Stimulated activated naive CD4-positive, alpha-beta T cell (primary cell): ENCODE measurements around the gene PXK.

Experiments used
- DNase-seq, 6 experiments: peaks; one replicate each; lab custom pipeline; 2025; lab: John Stamatoyannopoulos, UW

PXK gene

GRCh38 chr3:58347984-58348383, 15.3 kb downstream of the PXK start:
- DNase-seq, result no peak

- DNase-seq, result no peak
Observed at GRCh38 chr3:58349792-58350626, 17.3 kb downstream of the PXK start.

- no peak for DNase-seq
Observed at GRCh38 chr3:58350627-58351013, 17.9 kb downstream of the PXK start.

GRCh38 chr3:58351920-58352319, 19.2 kb downstream of the PXK start:
- no peak for DNase-seq

GRCh38 chr3:58352626-58353025, 19.9 kb downstream of the PXK start:
- DNase-seq, result no peak

GRCh38 chr3:58353722-58354553, 21.2 kb downstream of the PXK start:
- DNase-seq, result peak in 3 of 6 experiments; percentile 5 to 38 (median 22)

- no peak for DNase-seq
Observed at GRCh38 chr3:58355179-58355578, 22.5 kb downstream of the PXK start.

GRCh38 chr3:58356054-58356453, 23.4 kb downstream of the PXK start:
- no peak for DNase-seq

- DNase-seq, result no peak
Observed at GRCh38 chr3:58357402-58357801, 24.7 kb downstream of the PXK start.

GRCh38 chr3:58358092-58358491, 25.4 kb downstream of the PXK start:
- no peak for DNase-seq

- DNase-seq, result no peak
Observed at GRCh38 chr3:58358808-58359207, 26.1 kb downstream of the PXK start.

- DNase-seq, result no peak
Observed at GRCh38 chr3:58359621-58360020, 26.9 kb downstream of the PXK start.

GRCh38 chr3:58361866-58362265, 29.2 kb downstream of the PXK start:
- no peak for DNase-seq

GRCh38 chr3:58366699-58367098, 34.0 kb downstream of the PXK start:
- DNase-seq, result no peak

GRCh38 chr3:58369038-58369437, 36.3 kb downstream of the PXK start:
- DNase-seq, result no peak

- no peak for DNase-seq
Observed at GRCh38 chr3:58369876-58370275, 37.2 kb downstream of the PXK start.

GRCh38 chr3:58370407-58370806, 37.7 kb downstream of the PXK start:
- no peak for DNase-seq

- no peak for DNase-seq
Observed at GRCh38 chr3:58371754-58372153, 39.1 kb downstream of the PXK start.

GRCh38 chr3:58375254-58375653, 42.6 kb downstream of the PXK start:
- DNase-seq, result no peak

GRCh38 chr3:58377168-58377567, 44.5 kb downstream of the PXK start:
- DNase-seq, result no peak

GRCh38 chr3:58377750-58378149, 45.1 kb downstream of the PXK start:
- DNase-seq, result no peak

GRCh38 chr3:58379351-58380073, 46.8 kb downstream of the PXK start:
- DNase-seq, result no peak

GRCh38 chr3:58383476-58383875, 50.8 kb downstream of the PXK start:
- no peak for DNase-seq
